Measurements from ENCODE around the gene CLNK. TPM values are rescaled to one million over a fixed set of nuclear protein-coding genes. Genes with fewer than 3 reads are reported as not detected.

Gene CLNK
- total and polyA plus RNA-seq, 2 experiments from 2014 or later = not detected

- Histone ChIP-seq H3K4me3 (no peak overlapping the region), H3K36me3 (no peaks in the 10 kb centered on the region), H3K9me3 (ENCODE audit: low read depth) (no peaks in the 10 kb centered on the region), H3K27ac (no peak overlapping the region), H3K4me1 (ENCODE audit: low read depth) (no peaks in the 10 kb centered on the region), H3K27me3 (no peaks in the 10 kb centered on the region)
- TF ChIP-seq CTCF (IDR thresholded peaks at IDR 0.05; ENCODE audit: low read depth, low read length) = no peak
- DNase-seq (ENCODE audit: low read depth in 1 of 2, low spot score in 1 of 2) = no peak
Observed at GRCh38 chr4:10506077-10506476, 178.5 kb downstream of the CLNK start.

GRCh38 chr4:10504570-10505179 is 179.9 kb downstream of the CLNK start:
- no peaks in the 10 kb centered on the region for H3K4me1 ChIP-seq (ENCODE audit: low read depth)
- H3K27ac ChIP-seq = no peak overlapping the region
- no peak overlapping the region for H3K4me3 ChIP-seq
- DNase-seq (ENCODE audit: low read depth in 1 of 2, low spot score in 1 of 2) = no peak
- no peaks in the 10 kb centered on the region for H3K36me3 ChIP-seq
- no peaks in the 10 kb centered on the region for H3K9me3 ChIP-seq (ENCODE audit: low read depth)
- no peak for TF ChIP-seq CTCF (IDR thresholded peaks at IDR 0.05; ENCODE audit: low read depth, low read length)
- no peaks in the 10 kb centered on the region for H3K27me3 ChIP-seq

GRCh38 chr4:10502717-10503116 is 181.9 kb downstream of the CLNK start:
- Histone ChIP-seq H3K9me3 (ENCODE audit: low read depth) (no peaks in the 10 kb centered on the region), H3K36me3 (no peaks in the 10 kb centered on the region), H3K4me1 (ENCODE audit: low read depth) (peaks cover 4% of the 10 kb centered on the region), H3K27ac (no peak overlapping the region), H3K27me3 (no peaks in the 10 kb centered on the region), H3K4me3 (no peak overlapping the region)
- no peak for TF ChIP-seq CTCF (IDR thresholded peaks at IDR 0.05; ENCODE audit: low read depth, low read length)
- DNase-seq (ENCODE audit: low read depth in 1 of 2, low spot score in 1 of 2) = no peak

- H3K27me3 ChIP-seq = no peaks in the 10 kb centered on the region
- no peak for DNase-seq (ENCODE audit: low read depth in 1 of 2, low spot score in 1 of 2)
- no peaks in the 10 kb centered on the region for H3K9me3 ChIP-seq (ENCODE audit: low read depth)
- H3K4me3 ChIP-seq = no peak overlapping the region
- H3K36me3 ChIP-seq = no peaks in the 10 kb centered on the region
- no peak for TF ChIP-seq CTCF (IDR thresholded peaks at IDR 0.05; ENCODE audit: low read depth, low read length)
- H3K27ac ChIP-seq = no peak overlapping the region
- peaks cover 4% of the 10 kb centered on the region for H3K4me1 ChIP-seq (ENCODE audit: low read depth)
Observed at GRCh38 chr4:10500776-10501175, 183.8 kb downstream of the CLNK start.

- DNase-seq (ENCODE audit: low read depth in 1 of 2, low spot score in 1 of 2) = no peak
- no peak overlapping the region for H3K27ac ChIP-seq
- peaks cover 4% of the 10 kb centered on the region for H3K4me1 ChIP-seq (ENCODE audit: low read depth)
- H3K36me3 ChIP-seq = no peaks in the 10 kb centered on the region
- no peaks in the 10 kb centered on the region for H3K9me3 ChIP-seq (ENCODE audit: low read depth)
- no peak overlapping the region for H3K4me3 ChIP-seq
- TF ChIP-seq CTCF (IDR thresholded peaks at IDR 0.05; ENCODE audit: low read depth, low read length) = no peak
- no peaks in the 10 kb centered on the region for H3K27me3 ChIP-seq
Observed at GRCh38 chr4:10496200-10496599, 188.4 kb downstream of the CLNK start.
